GM12865 (cell line): ENCODE measurements around the gene KAT2A.

Source experiments
- DNase-seq: peaks from one replicate; pipeline ENCODE4 v3.0.0; 2010; ENCODE audit warnings: low read depth
- H3K4me3 ChIP-seq: 2 replicates; pipeline ENCODE4 v1.5.1; 2011; ENCODE audit warnings: mild to moderate bottlenecking, low read depth, low read length, control low read depth
- TF ChIP-seq, protein P1 (sequence below): IDR thresholded peaks from 2 replicates; pipeline ENCODE4 v1.5.1; 2011; ENCODE audit warnings: low read length, control low read depth, low read depth, inconsistent platforms; ENCODE audit not compliant: insufficient read depth; ENCODE audit errors: missing control alignments

Gene KAT2A

DNA sequence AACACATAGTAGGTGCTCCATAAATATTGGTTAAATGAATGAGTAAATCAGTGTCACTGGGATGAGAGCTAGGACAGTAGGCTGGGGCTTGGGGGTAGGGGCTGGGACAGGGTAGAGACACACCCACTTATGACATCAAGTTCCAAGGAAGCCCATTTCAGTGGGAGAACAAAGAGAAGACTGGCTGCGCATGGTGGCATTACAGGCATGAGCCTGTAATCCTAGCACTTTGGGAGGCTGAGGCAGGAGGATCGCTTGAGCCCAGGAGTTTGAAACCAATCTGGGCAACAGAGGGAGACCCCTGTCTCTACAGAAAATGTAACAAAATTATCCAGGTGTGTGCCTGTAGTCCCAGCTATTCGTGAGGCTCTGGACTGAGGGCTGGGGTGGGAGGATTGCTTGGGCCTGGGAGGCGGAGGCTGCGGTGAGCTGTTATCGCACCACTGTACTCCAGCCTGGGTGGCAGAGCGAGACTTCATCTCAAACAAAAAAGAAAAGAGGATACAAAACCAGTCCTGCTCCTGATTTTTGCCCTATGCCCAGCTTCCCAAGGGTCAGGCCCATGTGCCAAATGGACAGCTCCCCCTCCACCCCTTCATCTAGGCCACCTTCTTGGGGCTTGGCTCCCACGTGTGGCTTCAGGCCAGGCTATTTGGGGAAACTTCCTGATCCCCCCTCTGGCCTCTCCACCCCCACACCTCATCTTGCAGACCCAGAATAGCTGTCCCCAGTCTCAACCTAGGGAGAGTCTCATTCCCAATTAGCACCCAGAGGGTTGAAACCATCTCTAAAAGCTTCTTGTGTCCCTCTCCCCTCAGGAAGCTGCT, 30.0 kb downstream of the KAT2A start:
- TF ChIP-seq, protein P1, sequence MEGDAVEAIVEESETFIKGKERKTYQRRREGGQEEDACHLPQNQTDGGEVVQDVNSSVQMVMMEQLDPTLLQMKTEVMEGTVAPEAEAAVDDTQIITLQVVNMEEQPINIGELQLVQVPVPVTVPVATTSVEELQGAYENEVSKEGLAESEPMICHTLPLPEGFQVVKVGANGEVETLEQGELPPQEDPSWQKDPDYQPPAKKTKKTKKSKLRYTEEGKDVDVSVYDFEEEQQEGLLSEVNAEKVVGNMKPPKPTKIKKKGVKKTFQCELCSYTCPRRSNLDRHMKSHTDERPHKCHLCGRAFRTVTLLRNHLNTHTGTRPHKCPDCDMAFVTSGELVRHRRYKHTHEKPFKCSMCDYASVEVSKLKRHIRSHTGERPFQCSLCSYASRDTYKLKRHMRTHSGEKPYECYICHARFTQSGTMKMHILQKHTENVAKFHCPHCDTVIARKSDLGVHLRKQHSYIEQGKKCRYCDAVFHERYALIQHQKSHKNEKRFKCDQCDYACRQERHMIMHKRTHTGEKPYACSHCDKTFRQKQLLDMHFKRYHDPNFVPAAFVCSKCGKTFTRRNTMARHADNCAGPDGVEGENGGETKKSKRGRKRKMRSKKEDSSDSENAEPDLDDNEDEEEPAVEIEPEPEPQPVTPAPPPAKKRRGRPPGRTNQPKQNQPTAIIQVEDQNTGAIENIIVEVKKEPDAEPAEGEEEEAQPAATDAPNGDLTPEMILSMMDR = no peak
- no peak for DNase-seq
- no peak overlapping the region for H3K4me3 ChIP-seq

DNA sequence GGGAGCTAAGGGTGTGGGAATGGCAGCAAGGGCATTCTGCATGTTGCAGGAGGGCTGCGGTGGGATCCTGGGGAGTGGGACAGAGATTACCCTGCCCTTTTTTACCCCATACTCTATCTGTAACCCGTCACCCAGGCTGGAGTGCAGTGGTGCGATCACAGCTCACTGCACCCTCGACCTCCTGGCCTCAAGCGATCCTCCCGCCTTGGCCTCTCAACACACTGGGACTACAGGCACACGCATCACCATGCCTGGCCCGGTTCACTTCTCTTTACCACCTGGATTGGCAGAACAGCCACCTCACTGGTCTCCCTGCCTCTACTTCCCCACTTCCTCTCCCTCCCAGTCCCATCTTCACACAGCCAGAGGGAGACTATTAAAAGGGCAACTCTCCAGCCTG, 32.4 kb downstream of the KAT2A start:
- TF ChIP-seq, protein P1 = no peak
- H3K4me3 ChIP-seq = no peak overlapping the region
- DNase-seq = no peak

DNA sequence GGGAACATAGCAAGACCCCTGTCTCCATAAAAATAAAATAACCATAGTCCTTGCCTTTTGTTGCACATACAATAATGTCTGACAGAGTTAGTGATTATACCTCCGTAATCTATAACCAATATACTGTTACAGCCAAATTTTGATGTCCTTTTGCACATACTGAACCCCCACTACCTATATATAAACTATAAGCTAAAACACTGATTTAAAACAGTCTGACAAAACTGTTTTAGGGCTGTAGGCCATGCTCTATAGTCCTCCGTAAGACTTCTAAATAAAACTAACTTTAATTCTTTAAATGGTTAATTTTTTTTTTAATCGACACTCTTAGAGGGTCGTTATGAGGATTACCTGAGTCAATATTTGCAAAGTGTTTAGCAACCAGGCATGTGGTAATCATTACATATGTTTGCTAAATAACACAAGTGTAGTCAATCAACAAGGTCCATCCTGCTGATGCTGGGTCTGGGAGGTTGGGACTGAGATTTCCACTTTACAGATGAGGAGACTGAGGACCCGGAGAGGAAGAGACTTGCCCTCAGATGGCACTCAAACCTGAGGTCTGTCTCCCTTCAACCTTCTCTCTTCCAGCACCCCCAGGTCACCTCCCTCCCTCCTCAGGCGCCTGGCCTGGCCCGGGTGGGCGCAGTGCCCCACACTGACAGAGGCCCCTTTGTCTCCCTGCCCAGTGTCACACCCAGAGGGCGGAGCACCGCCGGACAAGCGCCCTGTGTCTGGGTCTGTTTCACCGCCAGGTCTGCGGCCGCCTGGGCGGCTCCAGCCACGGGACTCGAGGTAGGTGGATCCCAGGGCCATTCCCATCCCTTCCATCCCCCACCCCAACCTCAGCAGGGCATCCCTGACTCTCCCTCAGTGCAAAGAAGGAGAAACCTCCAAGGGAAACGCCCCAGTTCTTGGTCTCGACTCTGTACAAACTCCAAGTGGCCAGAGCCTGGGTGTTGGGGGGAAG, 33.1 kb downstream of the KAT2A start:
- TF ChIP-seq, protein P1 = no peak
- no peak for DNase-seq

DNA sequence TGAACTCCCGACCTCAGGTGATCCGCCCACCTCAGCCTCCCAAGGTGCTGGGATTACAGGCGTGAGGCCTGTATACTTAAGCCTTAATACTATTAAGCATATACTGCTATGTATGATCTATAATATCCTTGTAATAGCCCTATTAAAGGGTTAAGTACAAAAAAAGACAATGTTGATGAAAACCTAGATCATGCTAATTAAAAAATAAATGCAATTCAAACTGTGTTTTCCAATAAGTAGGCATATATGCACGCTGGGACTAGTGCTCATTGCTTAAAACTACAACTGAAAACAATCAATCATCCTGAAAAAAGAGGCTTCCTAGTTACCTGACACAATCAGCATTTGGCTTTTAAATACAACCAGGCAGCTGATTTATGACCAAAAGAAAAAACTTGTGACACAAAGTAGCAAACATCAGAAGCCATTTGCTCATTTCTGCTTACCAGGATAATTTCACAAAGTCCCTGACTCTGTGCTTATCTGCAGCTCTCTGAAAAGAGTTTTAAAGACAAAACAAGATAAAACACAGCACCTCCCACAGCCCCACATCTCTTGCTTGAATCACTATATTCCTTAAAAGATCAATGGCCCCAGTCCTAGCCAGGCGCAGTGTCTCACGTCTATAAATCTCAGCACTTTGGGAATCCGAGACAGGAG, 34.0 kb downstream of the KAT2A start:
- TF ChIP-seq, protein P1 = no peak
- H3K4me3 ChIP-seq = no peak overlapping the region
- no peak for DNase-seq

More for the DNA sequence above, 33.1 kb downstream of the KAT2A start:
- H3K4me3 ChIP-seq = no peak overlapping the region

DNA sequence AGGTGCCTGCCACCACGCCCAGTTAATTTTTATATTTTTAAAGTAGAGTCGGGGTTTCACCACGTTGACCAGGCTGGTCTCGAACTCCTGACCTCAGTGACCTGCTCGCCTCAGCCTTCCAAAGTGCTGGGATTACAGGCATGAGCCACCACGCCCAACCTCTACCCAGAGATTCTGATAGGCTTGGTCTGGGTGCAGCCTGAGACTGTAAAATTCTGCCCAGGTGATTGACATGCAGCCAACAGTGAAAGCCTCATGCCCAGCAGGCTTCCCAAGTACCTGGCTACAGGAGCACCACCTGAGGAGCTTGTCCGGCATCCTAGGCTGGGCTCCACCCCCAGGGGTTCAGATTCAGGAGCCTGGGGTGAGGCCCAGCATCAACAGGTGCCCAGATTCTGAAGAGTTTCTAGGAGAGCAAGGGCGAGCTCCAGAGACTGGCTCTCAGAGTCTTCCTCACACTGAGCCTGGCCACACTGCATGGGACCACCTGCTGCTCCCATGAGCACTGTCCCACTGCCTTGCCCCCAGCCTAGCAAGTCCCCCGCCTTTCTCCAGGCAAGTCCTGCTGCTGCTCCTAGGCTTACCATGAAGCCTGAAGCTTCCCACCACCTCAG, 39.5 kb downstream of the KAT2A start:
- H3K4me3 ChIP-seq = no peak overlapping the region
- TF ChIP-seq, protein P1 = no peak
- no peak for DNase-seq

DNA sequence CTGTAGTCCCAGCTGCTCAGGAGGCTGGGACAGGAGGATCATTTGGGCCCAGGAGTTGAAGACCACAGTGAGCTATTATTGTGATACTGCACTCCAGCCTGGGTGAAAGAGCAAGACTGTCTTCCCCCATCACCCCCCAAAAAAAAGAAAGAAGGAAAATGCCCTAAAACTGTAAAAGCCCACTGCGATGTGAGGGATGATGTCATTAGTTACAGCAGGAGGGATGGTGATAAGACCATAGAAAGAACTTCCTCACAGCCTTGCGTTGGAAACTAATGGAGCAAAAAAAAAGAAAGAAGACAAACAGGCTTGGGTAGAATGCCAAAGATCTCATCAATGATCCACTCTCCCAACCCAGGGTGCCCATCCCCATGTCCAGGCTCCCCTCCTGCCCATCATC, 41.6 kb downstream of the KAT2A start:
- TF ChIP-seq, protein P1 = no peak
- H3K4me3 ChIP-seq = no peak overlapping the region
- DNase-seq = no peak
